Left renal pelvis (tissue), 4 donors: Measurements from ENCODE around the gene VGF. TPM values are rescaled to one million over a fixed set of nuclear protein-coding genes. Genes with fewer than 3 reads are reported as not detected.
"Not testable (repeated sequence)": the region's sequence is repeated elsewhere in the genome, so short reads cannot be mapped to it uniquely, and the experiment has no call there.

Experiments used
- DNase-seq, 4 donors: peaks; one replicate each; pipeline ENCODE4 v3.0.0-alpha.2; 2013; ENCODE audit warnings: low read depth in 4 of 4, low spot score in 3 of 4
- polyA plus RNA-seq, 4 donors: library from polyadenylated mRNA; unstranded; fragments of 120-200 nt; gene quantifications; one replicate each; pipeline ENCODE4 v1.2.1, GENCODE V29; 2013; ENCODE audit not compliant: insufficient read length in 4 of 4

The VGF gene
- polyA plus RNA-seq, 4 donors, result 0.08 to 0.16 (median 0.10) TPM; not detected in 1

DNA sequence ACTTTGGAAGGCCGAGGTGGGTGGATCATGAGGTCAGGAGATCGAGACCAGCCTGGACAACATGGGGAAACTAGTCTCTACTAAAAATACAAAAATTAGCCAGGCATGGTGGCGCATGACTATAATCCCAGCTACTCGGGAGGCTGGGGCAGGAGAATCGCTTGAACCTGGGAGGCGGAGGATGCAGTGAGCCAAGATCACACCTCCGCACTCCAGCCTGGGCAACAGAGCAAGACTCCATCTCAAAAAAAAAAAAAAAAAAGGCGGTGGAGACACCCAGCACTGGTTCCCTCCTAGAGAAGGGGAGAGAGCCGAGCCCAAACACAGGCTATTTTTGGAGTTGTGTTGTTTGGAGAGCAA is 43.8 kb downstream of the VGF start:
- not testable (repeated sequence) for DNase-seq

DNA sequence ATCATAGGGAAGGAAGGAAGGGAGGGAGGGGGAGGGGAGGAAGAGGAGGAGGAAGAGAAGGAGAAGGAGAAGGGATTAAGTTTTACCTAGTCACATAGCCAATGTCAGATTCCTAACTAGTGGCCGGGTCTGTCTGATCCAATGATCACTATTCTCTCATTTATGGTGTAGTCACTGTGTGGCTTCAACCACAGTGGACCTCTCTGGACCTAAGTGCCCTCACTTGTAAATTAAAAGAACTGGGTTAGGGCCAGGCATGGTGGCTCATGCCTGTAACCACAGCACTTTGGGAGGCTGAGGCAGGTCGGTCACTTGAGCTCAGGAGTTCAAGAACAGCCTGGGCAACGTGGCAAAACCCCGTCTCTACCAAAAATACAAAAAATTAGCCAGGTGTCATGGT is 45.1 kb downstream of the VGF start:
- DNase-seq, result no peak

- DNase-seq, result no peak
These were observed 45.5 kb downstream of the VGF start for GRCh38 chr7:101119876-101120275.

DNA sequence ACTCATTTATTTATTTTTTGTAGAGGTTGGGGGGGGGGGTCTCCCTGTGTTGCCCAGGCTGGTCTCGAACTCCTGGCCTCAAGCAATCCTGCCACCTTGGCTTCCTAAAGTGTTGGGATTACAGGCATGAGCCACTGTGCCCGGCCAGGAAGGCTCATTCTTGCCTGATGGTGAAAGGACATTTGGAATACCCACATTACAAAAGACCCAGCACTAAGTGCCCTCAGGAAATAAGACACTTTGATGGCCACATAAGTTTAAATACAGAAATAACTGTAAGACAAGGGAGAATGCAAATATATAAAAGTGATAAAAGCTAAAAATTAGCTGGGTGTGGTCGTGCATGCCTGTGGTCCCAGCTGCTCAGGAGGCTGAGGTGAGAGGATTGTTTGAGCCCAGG is 46.5 kb downstream of the VGF start:
- DNase-seq, result no peak

GRCh38 chr7:101116898-101117297 is 48.5 kb downstream of the VGF start:
- no peak for DNase-seq

GRCh38 chr7:101115215-101115614 is 50.2 kb downstream of the VGF start:
- no peak for DNase-seq

DNA sequence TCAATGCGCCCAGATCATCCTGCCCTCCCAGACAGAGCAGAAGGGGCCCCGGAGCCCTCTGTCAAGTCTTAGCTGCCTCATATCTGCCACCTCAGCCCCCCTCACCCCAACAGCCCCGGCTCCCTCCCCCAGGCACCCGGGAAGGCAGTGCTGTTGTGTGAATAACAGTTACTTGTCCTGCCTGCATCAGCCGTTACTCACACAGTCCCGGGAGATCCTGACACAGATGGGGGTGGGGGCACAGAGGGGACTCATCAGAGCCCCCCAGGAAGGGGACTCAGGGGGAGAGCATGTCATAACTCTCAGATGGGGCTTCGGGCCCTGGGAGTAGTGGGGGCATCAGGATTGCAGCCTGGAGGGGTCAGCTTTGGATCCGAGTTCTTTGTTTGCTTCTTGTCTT is 50.9 kb downstream of the VGF start:
- no peak for DNase-seq

- DNase-seq, result no peak
These were observed 51.5 kb downstream of the VGF start for GRCh38 chr7:101113836-101114235.

DNA sequence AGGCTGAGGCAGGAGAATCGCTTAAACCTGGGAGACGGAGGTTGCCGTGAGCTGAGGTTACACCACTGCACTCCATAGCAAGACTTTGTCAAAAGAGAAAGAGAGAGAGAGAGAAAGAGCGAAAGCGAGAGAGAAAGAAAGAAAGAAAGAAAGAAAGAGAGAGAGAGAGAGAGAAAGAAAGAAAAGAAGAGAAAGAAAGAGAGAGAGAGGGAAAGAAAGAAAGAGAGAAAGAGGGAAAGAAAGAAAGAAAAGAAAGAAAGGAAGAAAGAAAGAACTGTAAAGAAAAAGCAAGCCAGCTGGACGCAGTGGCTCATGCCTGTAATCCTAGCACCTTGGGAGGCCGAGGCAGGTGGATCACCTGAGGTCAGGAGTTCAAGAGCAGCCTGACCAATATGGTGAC is 52.2 kb downstream of the VGF start:
- DNase-seq, result not testable (repeated sequence)

Other genes starting within 250 kb of the VGF start
- under 1 TPM; 0.04 to 0.57 (median 0.33) TPM for gene MUC3A, start 216.0 kb downstream of the VGF start, polyA plus RNA-seq
- under 1 TPM in 2 of 4 donors, not detected in 2; 0.11 to 0.46 TPM for gene MUC12, start 196.0 kb downstream of the VGF start, polyA plus RNA-seq
- gene MUC17, start 145.5 kb downstream of the VGF start, polyA plus RNA-seq, result not detected
- gene TRIM56, start 80.1 kb downstream of the VGF start, polyA plus RNA-seq, result 10 to 100 TPM; 13.4 to 20.6 (median 16.8) TPM
- gene SERPINE1, start 38.5 kb downstream of the VGF start, polyA plus RNA-seq, result 1 to 10 TPM in 3 of 4 donors, under 1 TPM in 1; 0.92 to 5.3 (median 1.2) TPM
- gene AP1S1, start 11.1 kb downstream of the VGF start, polyA plus RNA-seq, result 10 to 100 TPM; 40.2 to 80.3 (median 71.7) TPM
- under 1 TPM in 2 of 4 donors, not detected in 2; 0.16 to 0.18 TPM for gene NAT16, start 14.7 kb upstream of the VGF start, polyA plus RNA-seq
- 1 to 10 TPM in 1 of 4 donors, under 1 TPM in 3; 0.10 to 1.4 (median 0.41) TPM for gene MOGAT3, start 35.5 kb upstream of the VGF start, polyA plus RNA-seq
- 10 to 100 TPM; 37.3 to 50.9 (median 49.0) TPM for gene PLOD3, start 52.0 kb upstream of the VGF start, polyA plus RNA-seq
- gene ZNHIT1, start 52.6 kb upstream of the VGF start, polyA plus RNA-seq, result 10 to 100 TPM; 42.3 to 81.8 (median 56.0) TPM
- 10 to 100 TPM in 2 of 4 donors, 1 to 10 TPM in 2; 7.6 to 17.3 (median 10.1) TPM for gene CLDN15, start 72.2 kb upstream of the VGF start, polyA plus RNA-seq
- 100 to 1,000 TPM; 116 to 160 (median 135) TPM for gene FIS1, start 79.5 kb upstream of the VGF start, polyA plus RNA-seq
- 10 to 100 TPM; 46.3 to 79.0 (median 71.8) TPM for gene IFT22, start 156.2 kb upstream of the VGF start, polyA plus RNA-seq
- gene COL26A1, start 197.3 kb upstream of the VGF start, polyA plus RNA-seq, result 10 to 100 TPM; 22.4 to 32.7 (median 25.2) TPM